Measurements from ENCODE around the gene PKMYT1.
"Not testable (repeated sequence)": the region's sequence is repeated elsewhere in the genome, so short reads cannot be mapped to it uniquely, and the experiment has no call there.

PKMYT1 gene

DNA sequence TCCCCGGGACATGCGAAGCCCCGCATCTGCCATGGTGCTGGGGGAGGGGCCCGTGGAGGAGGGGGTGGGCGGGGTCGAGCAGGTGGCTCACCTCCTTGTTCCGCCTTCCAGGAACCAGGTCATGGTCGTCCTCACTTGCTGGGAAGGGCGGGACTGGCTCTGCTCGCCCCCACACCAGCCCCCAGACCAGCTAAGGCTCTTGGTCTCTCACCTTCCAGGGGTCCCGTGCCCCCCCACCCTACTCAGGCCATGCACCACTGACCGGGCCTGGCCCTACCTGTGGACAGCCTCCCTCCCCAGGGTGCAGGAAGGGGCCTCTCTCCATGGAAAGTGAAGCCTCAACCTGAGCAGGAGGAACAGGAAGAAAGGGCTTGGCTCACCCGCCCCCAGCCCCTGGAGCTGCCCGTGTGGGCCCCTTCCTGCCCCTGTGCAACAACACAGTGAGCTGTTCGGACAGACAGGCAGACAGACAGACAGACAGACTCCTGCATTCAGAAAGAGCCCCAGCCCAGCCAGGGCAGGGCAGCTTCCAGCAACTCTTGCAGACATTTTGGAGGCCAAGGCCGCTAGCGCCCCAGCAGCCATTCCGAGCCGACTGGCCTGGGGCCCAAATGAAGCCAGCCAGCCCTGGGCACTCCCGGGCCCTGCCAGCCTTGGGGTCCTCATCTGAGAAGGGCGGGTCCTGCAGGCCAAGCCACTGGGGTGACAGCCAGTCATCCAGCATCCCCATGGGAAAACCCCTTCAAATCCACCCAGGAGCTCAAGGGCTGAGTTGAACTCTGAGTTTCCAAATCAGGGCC, 24.3 kb downstream of the PKMYT1 start:
- no peak for DNase-seq

GRCh38 chr16:2955438-2955778, 24.8 kb downstream of the PKMYT1 start:
- DNase-seq: no peak

DNA sequence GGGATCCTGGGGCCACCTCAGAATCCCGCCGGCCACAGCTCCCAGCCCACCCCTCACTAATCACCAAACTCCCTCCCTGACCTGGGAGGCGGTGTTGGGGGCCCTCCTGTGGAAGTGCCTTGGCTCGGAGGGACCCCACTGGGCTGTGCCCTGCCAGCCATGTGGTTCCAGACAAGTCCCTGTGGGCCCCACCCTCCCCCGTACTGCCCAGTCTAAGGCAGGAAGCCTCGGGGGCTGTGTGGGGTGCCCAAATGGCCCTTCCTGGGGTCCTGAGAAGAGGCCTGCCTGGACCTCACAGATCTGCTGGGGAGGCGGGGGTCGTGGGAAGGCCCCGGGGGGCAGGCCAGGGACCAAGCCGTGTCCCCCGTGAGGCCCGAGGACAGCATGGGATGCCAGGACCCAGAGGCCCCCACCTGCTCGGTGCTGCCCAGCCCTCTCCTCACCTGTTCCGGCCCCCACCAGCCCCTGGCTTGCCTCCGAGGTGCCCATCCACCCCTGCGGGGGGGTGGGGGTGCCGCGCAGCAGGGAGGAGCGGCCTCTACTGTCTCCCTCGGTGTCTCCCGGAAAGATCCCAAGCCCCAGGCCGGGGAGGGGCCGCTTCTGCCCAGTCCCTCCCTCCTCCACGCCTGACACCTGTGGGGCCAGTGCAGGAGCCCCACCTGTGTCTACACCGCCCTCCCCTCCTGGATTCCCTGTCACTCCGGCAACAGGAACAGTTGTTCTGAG, 25.4 kb downstream of the PKMYT1 start:
- no peak for DNase-seq

- no peak for DNase-seq
Observed at GRCh38 chr16:2953706-2954627, 26.3 kb downstream of the PKMYT1 start.

DNA sequence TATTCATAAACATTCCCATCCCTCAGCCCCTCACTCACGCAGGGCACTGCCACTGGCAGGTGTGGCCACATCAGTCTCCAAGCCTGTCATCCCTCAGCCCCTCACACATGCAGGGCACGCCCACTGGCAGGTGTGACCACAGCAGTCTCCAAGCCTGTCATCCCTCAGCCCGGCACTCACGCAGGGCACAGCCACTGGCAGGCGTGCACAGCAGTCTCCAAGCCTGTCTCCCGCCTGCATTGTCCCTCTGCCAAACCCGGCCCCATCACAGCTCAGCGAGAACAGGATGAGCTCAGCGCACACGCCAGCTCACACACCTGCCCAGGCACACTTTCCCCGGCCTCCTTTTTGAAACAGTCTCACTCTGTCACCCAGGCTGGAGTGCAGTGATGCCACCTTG, 27.6 kb downstream of the PKMYT1 start:
- DNase-seq: no peak

GRCh38 chr16:2950773-2951172, 29.5 kb downstream of the PKMYT1 start:
- DNase-seq: no peak

DNA sequence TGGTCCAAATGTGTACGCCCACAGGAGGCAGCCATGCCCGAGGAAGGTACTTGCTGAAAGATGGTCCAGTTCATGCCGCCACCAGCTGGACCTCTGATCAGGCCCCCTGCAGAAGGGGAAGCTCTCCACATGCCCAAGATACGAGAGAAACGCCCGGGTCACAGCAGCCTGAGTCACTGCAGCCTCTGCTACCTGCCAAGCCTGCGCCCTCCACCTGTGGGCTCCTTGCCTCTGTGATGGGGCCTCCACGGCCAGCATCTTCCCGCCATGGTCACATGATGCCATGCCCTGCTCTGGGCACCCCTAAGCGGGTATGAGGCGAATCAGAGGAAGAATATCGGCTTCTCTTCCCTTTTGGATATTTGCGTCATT, 29.9 kb downstream of the PKMYT1 start:
- no peak for DNase-seq

DNA sequence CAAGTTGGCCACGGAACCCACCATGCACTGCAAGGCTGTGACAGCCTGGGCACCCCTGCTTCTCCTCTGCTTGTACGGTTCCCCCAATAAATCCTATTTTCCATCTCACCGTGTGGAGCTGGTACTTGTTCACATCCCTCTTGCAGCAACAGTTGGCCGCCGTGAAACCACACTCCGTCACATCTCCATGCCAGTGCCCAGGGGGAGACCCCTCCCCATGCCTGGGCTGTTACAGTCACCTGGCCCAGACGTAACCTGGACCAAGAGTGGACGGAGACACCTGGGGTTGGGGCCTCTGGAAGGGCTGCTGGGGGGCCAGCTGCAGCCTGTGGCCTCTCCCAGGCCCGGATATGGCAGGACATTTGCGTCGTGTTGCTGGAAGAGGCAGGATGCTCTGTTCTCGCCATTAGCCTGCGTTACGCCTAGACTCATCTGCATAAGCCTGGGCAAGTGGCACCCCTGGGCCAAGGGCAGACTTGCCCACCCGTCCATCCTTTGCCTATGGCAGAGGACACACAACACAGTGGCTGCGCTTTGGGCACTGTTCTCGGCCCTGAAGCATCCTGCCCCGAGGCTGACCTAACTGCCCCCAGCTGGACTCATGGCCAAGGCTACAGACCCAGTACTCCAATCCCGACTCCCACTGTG, 30.4 kb downstream of the PKMYT1 start:
- no peak for DNase-seq

- no peak for DNase-seq
Observed at GRCh38 chr16:2948807-2949704, 31.2 kb downstream of the PKMYT1 start.

DNA sequence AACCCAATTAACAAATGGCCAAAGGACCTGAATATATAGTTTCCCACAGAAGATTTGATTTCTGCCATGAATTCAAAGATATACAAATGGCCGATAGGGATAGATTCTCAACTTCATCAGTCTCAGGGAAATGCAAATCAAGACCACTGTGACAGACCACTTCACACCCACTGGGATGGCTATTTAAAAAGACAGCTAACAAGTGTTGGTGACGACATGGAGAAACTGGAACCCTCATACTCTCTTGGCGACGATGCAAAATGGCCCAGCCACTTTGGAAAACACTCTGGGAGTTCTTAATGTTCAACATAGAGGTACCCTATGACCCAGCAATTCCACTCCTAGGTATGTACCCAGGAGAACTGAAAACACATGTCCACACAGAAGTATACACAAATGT, 33.6 kb downstream of the PKMYT1 start:
- no peak for DNase-seq

DNA sequence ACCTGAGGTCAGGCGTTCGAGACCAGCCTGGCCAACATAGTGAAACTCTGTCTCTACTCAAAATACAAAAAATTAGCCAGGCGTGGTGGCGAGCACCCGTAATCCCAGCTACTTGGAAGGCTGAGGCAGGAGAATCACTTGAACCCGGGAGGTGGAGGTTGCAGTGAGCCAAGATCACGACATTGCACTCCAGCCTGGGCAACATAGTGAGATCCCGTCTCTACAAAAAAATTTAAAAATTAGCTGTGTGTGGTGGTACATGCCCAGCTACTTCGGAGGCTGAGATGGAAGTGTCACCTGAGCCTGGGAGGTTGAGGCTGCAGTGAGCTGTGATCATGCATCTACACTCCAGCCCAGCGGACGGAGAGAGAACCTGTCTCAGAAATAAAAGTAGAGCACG, 36.5 kb downstream of the PKMYT1 start:
- not testable (repeated sequence) for DNase-seq

- DNase-seq: no peak
Observed at GRCh38 chr16:2942045-2942444, 38.2 kb downstream of the PKMYT1 start.

GRCh38 chr16:2939968-2940367, 40.3 kb downstream of the PKMYT1 start:
- DNase-seq: no peak

DNA sequence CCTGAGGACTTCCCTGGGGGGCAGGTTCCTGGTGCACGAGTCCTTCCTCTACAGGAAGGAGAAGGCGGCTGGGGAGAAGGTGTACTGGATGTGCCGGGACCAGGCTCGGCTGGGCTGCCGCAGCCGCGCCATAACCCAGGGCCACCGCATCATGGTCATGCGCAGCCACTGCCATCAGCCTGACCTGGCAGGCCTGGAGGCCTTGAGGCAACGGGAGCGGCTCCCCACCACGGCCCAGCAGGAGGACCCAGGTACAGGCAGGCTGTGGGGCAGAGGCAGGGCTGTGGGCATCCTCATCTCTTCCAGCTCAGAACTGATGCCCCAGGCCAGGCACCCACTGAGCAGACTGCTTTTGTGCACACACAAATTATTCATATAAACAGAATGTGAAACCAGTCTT, 42.0 kb downstream of the PKMYT1 start:
- no peak for DNase-seq

DNA sequence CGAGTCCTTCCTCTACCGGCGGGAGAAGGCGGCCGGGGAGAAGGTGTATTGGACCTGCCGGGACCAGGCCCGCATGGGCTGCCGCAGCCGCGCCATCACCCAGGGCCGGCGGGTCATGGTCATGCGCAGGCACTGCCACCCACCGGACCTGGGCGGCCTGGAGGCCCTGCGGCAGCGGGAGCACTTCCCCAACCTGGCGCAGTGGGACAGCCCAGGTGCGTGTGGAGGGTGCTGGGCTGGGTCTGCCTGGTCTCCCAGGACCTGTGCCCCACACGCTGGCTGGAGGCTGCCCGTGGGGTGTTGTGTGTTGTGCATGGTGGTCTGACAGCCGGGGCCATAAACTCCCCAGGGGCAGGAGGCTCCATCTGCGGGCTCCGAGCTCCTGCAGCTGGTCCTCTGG, 43.1 kb downstream of the PKMYT1 start:
- DNase-seq: no peak

GRCh38 chr16:2936436-2937011, 43.7 kb downstream of the PKMYT1 start:
- DNase-seq: no peak

DNA sequence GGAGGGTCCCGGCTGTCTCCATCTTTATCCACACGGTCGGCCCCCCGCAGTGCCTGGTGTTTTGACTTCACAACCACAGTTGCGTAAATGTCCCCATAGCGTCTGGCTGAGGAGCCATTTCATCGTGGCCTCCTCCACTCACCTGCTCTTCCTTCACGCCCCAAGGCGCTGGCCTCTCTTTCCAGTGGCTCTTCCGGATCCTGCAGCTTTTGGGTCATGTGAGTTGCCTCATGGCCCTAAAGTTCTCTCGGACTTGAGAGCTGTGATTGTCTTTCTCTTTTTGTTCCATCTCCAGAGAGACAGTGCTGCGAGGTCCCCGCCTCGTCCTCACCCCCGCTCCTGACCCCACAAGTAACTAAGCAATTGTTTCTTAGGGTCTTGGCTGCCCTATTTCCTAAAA, 45.8 kb downstream of the PKMYT1 start:
- no peak for DNase-seq

GRCh38 chr16:2933701-2934100, 46.5 kb downstream of the PKMYT1 start:
- DNase-seq: no peak

DNA sequence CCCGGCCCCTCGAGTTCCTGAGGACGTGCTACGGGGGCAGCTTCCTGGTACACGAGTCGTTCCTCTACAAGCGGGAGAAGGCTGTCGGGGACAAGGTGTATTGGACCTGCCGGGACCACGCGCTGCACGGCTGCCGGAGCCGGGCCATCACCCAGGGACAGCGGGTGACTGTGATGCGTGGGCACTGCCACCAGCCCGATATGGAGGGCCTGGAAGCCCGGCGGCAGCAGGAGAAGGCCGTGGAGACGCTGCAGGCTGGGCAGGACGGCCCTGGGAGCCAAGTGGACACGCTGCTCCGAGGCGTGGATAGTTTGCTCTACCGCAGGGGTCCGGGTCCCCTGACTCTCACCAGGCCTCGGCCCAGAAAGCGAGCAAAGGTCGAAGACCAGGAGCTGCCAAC, 47.1 kb downstream of the PKMYT1 start:
- no peak for DNase-seq

DNA sequence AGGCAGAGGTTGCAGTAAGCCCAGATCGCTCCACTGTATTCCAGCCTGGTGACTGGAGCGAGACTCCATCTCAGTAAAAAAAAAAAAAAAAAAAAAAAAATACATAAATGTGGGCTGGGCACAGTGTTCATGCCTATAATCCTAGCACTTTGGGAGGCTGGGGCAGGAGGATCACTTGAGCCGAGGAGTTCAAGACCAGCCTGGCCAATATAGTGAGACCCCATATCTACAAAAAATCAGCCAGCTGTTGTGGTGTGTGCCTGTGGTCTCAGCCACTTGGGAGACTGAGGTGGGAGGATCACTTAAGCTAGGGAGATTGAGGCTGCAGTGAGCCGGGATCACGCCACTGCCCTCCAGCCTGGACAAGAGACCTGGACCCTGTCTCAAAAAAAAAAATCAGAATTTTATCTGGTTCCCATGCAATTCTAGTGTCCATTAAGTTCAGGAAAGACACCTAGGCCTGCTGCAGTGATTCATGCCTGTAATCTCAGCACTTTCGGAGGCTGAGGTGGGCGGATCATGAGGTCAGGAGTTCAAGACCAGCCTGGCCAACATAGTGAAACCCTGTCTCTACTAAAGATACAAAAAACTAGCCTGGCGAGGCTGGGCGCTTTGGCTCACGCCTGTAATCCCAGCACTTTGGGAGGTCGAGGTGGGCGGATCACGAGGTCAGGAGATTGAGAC, 48.9 kb downstream of the PKMYT1 start:
- DNase-seq: not testable (repeated sequence)

GRCh38 chr16:2930236-2930635, 50.0 kb downstream of the PKMYT1 start:
- no peak for DNase-seq
